ENCODE measurements around the gene TBL1XR1. TPM values are rescaled to one million over a fixed set of nuclear protein-coding genes. Genes with fewer than 3 reads are reported as not detected.

The TBL1XR1 gene
- total RNA-seq, 1 donor from 2014 or later: 153 TPM

GRCh38 chr3:177045767-177046166, 151.5 kb downstream of the TBL1XR1 start:
- peaks cover 34% of the 10 kb centered on the region for H3K36me3 Mint-ChIP-seq (ENCODE audit: low read depth)
- H3K4me3 Mint-ChIP-seq: no peak overlapping the region
- H3K4me1 Mint-ChIP-seq: peaks cover 3% of the 10 kb centered on the region
- no peak overlapping the region for H3K27ac Mint-ChIP-seq (ENCODE audit: unreplicated experiment)
- no peaks in the 10 kb centered on the region for H3K9me3 Mint-ChIP-seq
- no peaks in the 10 kb centered on the region for H3K27me3 Mint-ChIP-seq (ENCODE audit: low read depth)
- DNase-seq (ENCODE audit: low read depth, low spot score): no peak
- no peak for TF ChIP-seq CTCF (conservative IDR thresholded peaks at IDR 0.05)

- H3K27me3 Mint-ChIP-seq (ENCODE audit: low read depth): no peaks in the 10 kb centered on the region
- H3K36me3 Mint-ChIP-seq (ENCODE audit: low read depth): peaks cover 34% of the 10 kb centered on the region
- H3K4me3 Mint-ChIP-seq: no peak overlapping the region
- DNase-seq (ENCODE audit: low read depth, low spot score): no peak
- H3K4me1 Mint-ChIP-seq: no peaks in the 10 kb centered on the region
- H3K27ac Mint-ChIP-seq (ENCODE audit: unreplicated experiment): no peak overlapping the region
- no peaks in the 10 kb centered on the region for H3K9me3 Mint-ChIP-seq
- no peak for TF ChIP-seq CTCF (conservative IDR thresholded peaks at IDR 0.05)
These were observed 152.1 kb downstream of the TBL1XR1 start for GRCh38 chr3:177045222-177045621.

- no peak overlapping the region for H3K4me3 Mint-ChIP-seq
- H3K27ac Mint-ChIP-seq (ENCODE audit: unreplicated experiment): peak overlapping the region; percentile 35
- no peaks in the 10 kb centered on the region for H3K9me3 Mint-ChIP-seq
- no peak for DNase-seq (ENCODE audit: low read depth, low spot score)
- peaks cover 33% of the 10 kb centered on the region for H3K36me3 Mint-ChIP-seq (ENCODE audit: low read depth)
- H3K4me1 Mint-ChIP-seq: peaks cover 4% of the 10 kb centered on the region
- H3K27me3 Mint-ChIP-seq (ENCODE audit: low read depth): no peaks in the 10 kb centered on the region
- TF ChIP-seq CTCF (conservative IDR thresholded peaks at IDR 0.05): no peak
These were observed 155.3 kb downstream of the TBL1XR1 start for GRCh38 chr3:177041730-177042551.

- no peak for DNase-seq (ENCODE audit: low read depth, low spot score)
- Mint-ChIP-seq H3K4me1 (peaks cover 4% of the 10 kb centered on the region), H3K36me3 (ENCODE audit: low read depth) (peaks cover 39% of the 10 kb centered on the region), H3K27ac (ENCODE audit: unreplicated experiment) (peak overlapping the region; percentile 35), H3K27me3 (ENCODE audit: low read depth) (no peaks in the 10 kb centered on the region), H3K9me3 (no peaks in the 10 kb centered on the region), H3K4me3 (no peak overlapping the region)
- TF ChIP-seq CTCF (conservative IDR thresholded peaks at IDR 0.05): no peak
These were observed 156.1 kb downstream of the TBL1XR1 start for GRCh38 chr3:177041021-177041729.

- Mint-ChIP-seq H3K27me3 (ENCODE audit: low read depth) (no peaks in the 10 kb centered on the region), H3K36me3 (ENCODE audit: low read depth) (peaks cover 42% of the 10 kb centered on the region), H3K27ac (ENCODE audit: unreplicated experiment) (no peak overlapping the region), H3K9me3 (no peaks in the 10 kb centered on the region), H3K4me3 (no peak overlapping the region), H3K4me1 (peaks cover 4% of the 10 kb centered on the region)
- TF ChIP-seq CTCF (conservative IDR thresholded peaks at IDR 0.05): no peak
- DNase-seq (ENCODE audit: low read depth, low spot score): no peak
These were observed 157.6 kb downstream of the TBL1XR1 start for GRCh38 chr3:177039490-177040274.

All from neural crest cell (in vitro differentiated cells).